K562 (cell line): ENCODE data around the gene PHLDB2. TPM values are rescaled to one million over a fixed set of nuclear protein-coding genes. Genes with fewer than 3 reads are reported as not detected.

ENCODE experiments used
- ATAC-seq: fragments of 200-7000 bp; cut with Tn5 transposase; 3 replicates; pipeline ENCODE4 v1.9.1; 2020; ENCODE audit warnings: moderate library complexity
- BruUV-seq: library from RNA; stranded (reverse); fragments of 400-500 nt; replicated peaks from 2 replicates; lab custom pipeline; 2021; lab: Mats Ljungman, UMichigan
- CTCF ChIA-PET: fragments of 300-600 bp; formaldehyde crosslinking; extraction: SDS; loops from one replicate; lab custom pipeline; 2021; ENCODE audit warnings: low intra/inter-chr PET ratio; lab: Yijun Ruan, JAX
- POLR2A ChIA-PET: fragments of 300-600, 350-650 bp; sonication (Branson Sonifier 250); formaldehyde crosslinking; extraction: SDS; loops from one replicate; lab custom pipeline; 2021; ENCODE audit warnings: antibody characterized with exemption, inconsistent platforms; lab: Yijun Ruan, JAX
- DNase-seq, 4 experiments: peaks; one replicate each; pipeline versions ENCODE4 v3.0.0 to v3.0.0-alpha.2; 2011 to 2018; ENCODE audit warnings: low spot score in 3 of 4, mixed read lengths in 3 of 4; ENCODE audit errors: extremely low read depth in 1 of 4
- FAIRE-seq: peaks from 2 replicates; lab custom pipeline; 2011; peaks lifted over from hg19 to GRCh38; lab: Jason Lieb, UNC
- H2AFZ ChIP-seq: 2 replicates; pipeline ENCODE4 v1.6.0; 2011; ENCODE audit warnings: low read depth, low read length, control low read depth, inconsistent platforms
- H3K27ac ChIP-seq: fragments of 200-600 bp; 3 replicates; pipeline ENCODE4 v1.8.0; 2011; ENCODE audit warnings: low read depth, mild to moderate bottlenecking, control low read depth, inconsistent platforms, low read length, moderate library complexity, mixed read lengths; ENCODE audit errors: extremely low read depth
- H3K27me3 ChIP-seq, 2 experiments: fragments of 300-600 bp in 1 of 2; 2 replicates in 1 of 2; 3 replicates in 1 of 2; pipeline versions ENCODE4 v1.6.0 to v1.8.0; 2011; ENCODE audit warnings: inconsistent platforms in 2 of 2, low read length in 2 of 2, mild to moderate bottlenecking in 1 of 2, mixed read lengths in 1 of 2, moderate library complexity in 1 of 2; ENCODE audit not compliant: control insufficient read depth in 2 of 2, insufficient read depth in 2 of 2
- H3K36me3 ChIP-seq: fragments of 300-600 bp; 3 replicates; pipeline ENCODE4 v1.8.0; 2011; ENCODE audit warnings: mild to moderate bottlenecking, low read length, inconsistent platforms; ENCODE audit not compliant: control insufficient read depth, insufficient read depth
- H3K4me1 ChIP-seq, 2 experiments: fragments of 200-600 bp in 1 of 2; replicated peaks in 1 of 2; 2 replicates in 1 of 2; 3 replicates in 1 of 2; pipeline versions ENCODE4 v1.5.1 to v1.8.0; 2011; ENCODE audit warnings: inconsistent platforms in 2 of 2, low read length in 2 of 2, mild to moderate bottlenecking in 1 of 2, mixed read lengths in 1 of 2, moderate library complexity in 1 of 2; ENCODE audit not compliant: control insufficient read depth in 2 of 2, insufficient read depth in 2 of 2
- H3K4me2 ChIP-seq: 2 replicates; pipeline ENCODE4 v1.6.1; 2011; ENCODE audit warnings: low read length, control low read depth, inconsistent platforms, mixed read lengths; ENCODE audit not compliant: insufficient read depth
- H3K4me3 ChIP-seq: fragments of 200-600 bp; sonication (generic), shearing (Covaris generic); 2 replicates; pipeline ENCODE4 v1.5.1; 2016; ENCODE audit warnings: control low read depth, inconsistent platforms
- H3K79me2 ChIP-seq: fragments of 200-600 bp; 3 replicates; pipeline ENCODE4 v1.8.0; 2011; ENCODE audit warnings: low read length, inconsistent platforms; ENCODE audit not compliant: control insufficient read depth, insufficient read depth
- H3K9ac ChIP-seq, 2 experiments: 2 replicates each; pipeline versions ENCODE4 v1.6.0 to v1.6.1; 2011; ENCODE audit warnings: low read depth in 2 of 2, low read length in 2 of 2, control low read depth in 1 of 2, inconsistent platforms in 1 of 2, mild to moderate bottlenecking in 1 of 2, mixed read lengths in 1 of 2; ENCODE audit not compliant: insufficient read depth in 1 of 2
- H3K9me1 ChIP-seq: one replicate; pipeline ENCODE4 v1.6.0; 2011; ENCODE audit warnings: inconsistent platforms, mild to moderate bottlenecking, low read length, moderate library complexity; ENCODE audit not compliant: control insufficient read depth, insufficient read depth
- H3K9me3 ChIP-seq: replicated peaks from 2 replicates; pipeline ENCODE4 v1.5.1; 2011; ENCODE audit warnings: low read depth, low read length, inconsistent platforms; ENCODE audit not compliant: control insufficient read depth, insufficient read depth
- H4K20me1 ChIP-seq: replicated peaks from 2 replicates; pipeline ENCODE4 v1.6.1; 2011; ENCODE audit warnings: low read length, inconsistent platforms, mixed read lengths; ENCODE audit not compliant: control insufficient read depth, insufficient read depth
- EHMT2 ChIP-seq: fragments of 450-650 bp; IDR thresholded peaks from 2 replicates; pipeline ENCODE4 v1.6.1; 2018; ENCODE audit warnings: antibody characterized with exemption
- HDGF ChIP-seq: fragments of 450-650 bp; IDR thresholded peaks from 2 replicates; pipeline ENCODE4 v1.6.1; 2016
- PHF20 ChIP-seq: fragments of 450-650 bp; IDR thresholded peaks from 2 replicates; pipeline ENCODE4 v1.6.1; 2018; ENCODE audit not compliant: partially characterized antibody
- WGBS: fragments of 100-300 bp; shearing (Covaris generic); methylation state at CpG from one replicate; pipeline ENCODE4 v1.1.6; 2016; ENCODE audit warnings: low coverage, mixed read lengths; ENCODE audit not compliant: insufficient coverage; ENCODE audit errors: missing lambda C conversion rate; 5-methylcytosine and 5-hydroxymethylcytosine counted together
- in situ Hi-C: fragments of 300-500 bp; cut with MboI; formaldehyde crosslinking; loops from 4 replicates; pipeline ENCODE4 v1.15.0; 2018; ENCODE audit warnings: inconsistent platforms, mixed read lengths
- intact Hi-C: fragments of 100-400 bp; cut with micrococcal nuclease; formaldehyde crosslinking; loops from 2 replicates; pipeline ENCODE4 v1.14.2; 2022
- polyA plus RNA-seq, 8 experiments: library from polyadenylated mRNA; depleted of rRNA in 4 of 8; stranded (reverse) in 5 of 8; unstranded in 3 of 8; fragments of >200 nt; fragmentation: Nextera tagmentation in 2 of 8; fragmentation: Illumina TruSeq in 1 of 8; extraction: Ambion mirVana in 2 of 8; extraction: Trizol in 1 of 8; gene quantifications; 2 replicates each; pipeline versions ENCODE4 v1.2.1 to v1.2.3, GENCODE V29; 2011 to 2014; ENCODE audit warnings: inconsistent platforms in 1 of 8, missing spikeins in 1 of 8
- total RNA-seq, 7 experiments: library from RNA; depleted of rRNA in 6 of 7; stranded (reverse); fragments of >200 nt in 6 of 7; fragmentation: Illumina TruSeq in 2 of 7; extraction: Trizol in 2 of 7; gene quantifications; 2 replicates each; pipeline versions ENCODE4 v1.2.1 to v1.2.3, GENCODE V29; 2011 to 2021; ENCODE audit warnings: low replicate concordance in 1 of 7
- TF ChIP-seq, protein P1 (sequence below): fragments of 250-450 bp; sonication (Bioruptor Pico); IDR thresholded peaks from 2 replicates; pipeline ENCODE4 v1.8.0; 2021; ENCODE audit warnings: borderline replicate concordance, mild to moderate bottlenecking, moderate library complexity; ENCODE audit not compliant: poor library complexity, severe bottlenecking

The PHLDB2 gene
- total and polyA plus RNA-seq, 9 of the 15 experiments (the other 6 are each of a cell fraction or from before 2014, with no cell fraction given) = 0.04 TPM; not detected in 8

DNA sequence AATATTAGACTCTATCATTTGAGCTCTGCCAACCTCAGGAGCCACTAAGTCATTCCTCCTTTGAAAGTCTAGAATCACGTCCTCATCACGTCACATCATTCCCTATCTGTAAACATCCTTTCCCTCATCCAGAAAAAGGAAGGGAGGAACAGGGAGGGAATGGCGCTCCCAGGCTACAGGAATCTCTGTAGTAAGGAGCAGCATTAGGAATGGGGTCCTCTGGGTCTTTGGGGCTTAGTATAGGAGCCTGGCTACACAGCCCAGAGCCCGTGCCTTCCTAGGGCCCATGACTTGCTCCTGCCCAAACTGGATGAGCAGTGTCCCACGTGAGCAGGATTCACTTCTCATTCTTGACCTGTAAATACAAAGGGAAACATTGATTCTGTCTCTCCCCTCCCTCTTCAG lies 141.3 kb downstream of the PHLDB2 start:
- DNase-seq = no peak
- ChIA-PET CTCF (no interaction called here), POLR2A (no interaction called here)
- Histone ChIP-seq H2AFZ (no peak overlapping the region), H3K4me3 (no peak overlapping the region), H3K27ac (no peak overlapping the region), H3K36me3 (no peaks in the 10 kb centered on the region), H4K20me1 (no peaks in the 10 kb centered on the region), H3K79me2 (no peaks in the 10 kb centered on the region), H3K4me1 (no peaks in the 10 kb centered on the region; a peak in 1 of 5 replicates), H3K9ac (no peak overlapping the region), H3K9me3 (no peaks in the 10 kb centered on the region), H3K27me3 (peaks cover 0 to 14% of the 10 kb centered on the region in 2 experiments; a peak in 3 of 5 replicates), H3K9me1 (no peaks in the 10 kb centered on the region), H3K4me2 (no peak overlapping the region)
- no TSS peak for BruUV-seq
- intact Hi-C loops (no loop called here), in situ Hi-C loops (no loop called here)
- no peak for FAIRE-seq
- no peak for TF ChIP-seq PHF20
- TF ChIP-seq EHMT2 = no peak
- WGBS = 0% methylated on average over 4 of the region's 5 CpGs
- ATAC-seq = no peak

DNA sequence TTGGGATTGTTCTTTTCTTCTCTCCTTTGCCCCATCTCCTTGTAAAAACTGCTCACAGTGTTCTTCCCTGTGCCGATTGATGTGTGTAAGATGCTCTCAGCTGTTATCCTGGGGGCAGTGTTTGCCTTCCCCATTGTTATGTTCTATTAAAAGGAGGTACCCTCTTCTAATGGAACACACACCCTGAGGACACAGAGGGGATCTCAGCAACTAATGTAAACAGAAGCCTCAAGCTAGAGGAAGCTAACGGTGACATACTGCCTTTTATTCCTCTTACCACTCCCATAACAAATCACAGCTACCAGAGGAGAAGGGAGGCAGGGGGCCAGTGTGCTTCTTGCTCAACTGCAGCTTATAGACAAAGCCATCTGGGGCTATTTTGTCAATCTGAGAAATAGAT lies 141.9 kb downstream of the PHLDB2 start:
- H2AFZ ChIP-seq = no peak overlapping the region
- in situ Hi-C loops (no loop called here), intact Hi-C loops (no loop called here)
- no peak for TF ChIP-seq HDGF
- TF ChIP-seq, protein P1, sequence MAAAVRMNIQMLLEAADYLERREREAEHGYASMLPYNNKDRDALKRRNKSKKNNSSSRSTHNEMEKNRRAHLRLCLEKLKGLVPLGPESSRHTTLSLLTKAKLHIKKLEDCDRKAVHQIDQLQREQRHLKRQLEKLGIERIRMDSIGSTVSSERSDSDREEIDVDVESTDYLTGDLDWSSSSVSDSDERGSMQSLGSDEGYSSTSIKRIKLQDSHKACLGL (CRISPR knock-in tag) = no peak

More for the DNA sequence above, 141.9 kb downstream of the PHLDB2 start:
- Histone ChIP-seq H3K9me3 (no peaks in the 10 kb centered on the region), H3K4me3 (no peak overlapping the region), H3K36me3 (no peaks in the 10 kb centered on the region), H3K27ac (no peak overlapping the region), H3K27me3 (peaks cover 0 to 14% of the 10 kb centered on the region in 2 experiments; a peak in 3 of 5 replicates), H3K79me2 (no peaks in the 10 kb centered on the region), H3K9ac (no peak overlapping the region), H3K4me2 (no peak overlapping the region), H3K4me1 (no peaks in the 10 kb centered on the region; a peak in 1 of 5 replicates), H3K9me1 (no peaks in the 10 kb centered on the region), H4K20me1 (no peaks in the 10 kb centered on the region)
- BruUV-seq = no TSS peak
- ATAC-seq (no peak), DNase-seq (no peak), FAIRE-seq (no peak)
- 0% methylated on average over 1 of the region's 2 CpGs for WGBS
- ChIA-PET CTCF (no interaction called here), POLR2A (no interaction called here)
